HG02970 (cell line): ENCODE measurements around the gene RHOT2.

Experiments
- ATAC-seq: cut with Tn5 transposase; IDR thresholded peaks from one replicate; pipeline ENCODE4 v1.9.1; 2021; ENCODE audit warnings: mild to moderate bottlenecking, moderate library complexity, moderate number of reproducible peaks; ENCODE audit not compliant: unreplicated experiment, low FRiP score

The RHOT2 gene

GRCh38 chr16:631808-632358 lies 36.0 kb upstream of the RHOT2 start:
- no peak for ATAC-seq

DNA sequence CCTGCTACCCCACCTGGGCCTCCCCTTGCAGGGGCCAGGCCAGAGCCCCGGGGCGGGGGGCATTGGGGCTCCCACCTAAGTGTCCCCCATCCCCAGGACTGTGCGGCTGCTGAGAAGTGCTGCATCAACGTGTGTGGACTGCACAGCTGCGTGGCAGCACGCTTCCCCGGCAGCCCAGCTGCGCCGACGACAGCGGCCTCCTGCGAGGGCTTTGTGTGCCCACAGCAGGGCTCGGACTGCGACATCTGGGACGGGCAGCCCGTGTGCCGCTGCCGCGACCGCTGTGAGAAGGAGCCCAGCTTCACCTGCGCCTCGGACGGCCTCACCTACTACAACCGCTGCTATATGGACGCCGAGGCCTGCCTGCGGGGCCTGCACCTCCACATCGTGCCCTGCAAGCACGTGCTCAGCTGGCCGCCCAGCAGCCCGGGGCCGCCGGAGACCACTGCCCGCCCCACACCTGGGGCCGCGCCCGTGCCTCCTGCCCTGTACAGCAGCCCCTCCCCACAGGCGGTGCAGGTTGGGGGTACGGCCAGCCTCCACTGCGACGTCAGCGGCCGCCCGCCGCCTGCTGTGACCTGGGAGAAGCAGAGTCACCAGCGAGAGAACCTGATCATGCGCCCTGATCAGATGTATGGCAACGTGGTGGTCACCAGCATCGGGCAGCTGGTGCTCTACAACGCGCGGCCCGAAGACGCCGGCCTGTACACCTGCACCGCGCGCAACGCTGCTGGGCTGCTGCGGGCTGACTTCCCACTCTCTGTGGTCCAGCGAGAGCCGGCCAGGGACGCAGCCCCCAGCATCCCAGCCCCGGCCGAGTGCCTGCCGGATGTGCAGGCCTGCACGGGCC lies 35.2 kb upstream of the RHOT2 start:
- ATAC-seq: no peak

- no peak for ATAC-seq
Observed at GRCh38 chr16:633336-634050, 34.4 kb upstream of the RHOT2 start.

GRCh38 chr16:634051-634670 lies 33.8 kb upstream of the RHOT2 start:
- ATAC-seq: no peak

DNA sequence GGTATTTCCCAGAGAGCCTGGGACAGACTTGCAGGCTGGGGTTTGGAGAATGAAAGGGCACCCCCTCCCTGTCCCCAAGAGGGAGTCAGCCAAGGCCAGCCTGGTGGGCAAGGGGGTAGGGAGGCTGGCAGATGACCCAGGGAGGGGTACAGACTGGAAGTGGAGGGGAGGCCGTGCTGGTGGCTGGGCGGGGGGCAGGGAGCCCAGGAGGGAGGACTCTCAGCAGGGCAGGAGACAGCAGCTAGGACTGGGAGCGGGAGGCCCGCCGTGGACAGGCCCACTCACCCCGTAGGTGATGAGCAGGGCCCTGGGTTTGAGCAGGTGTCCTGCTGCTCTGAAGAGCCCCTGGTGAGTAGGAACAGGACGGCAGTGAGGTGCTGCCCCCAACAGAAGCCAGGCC lies 32.9 kb upstream of the RHOT2 start:
- ATAC-seq: no peak

DNA sequence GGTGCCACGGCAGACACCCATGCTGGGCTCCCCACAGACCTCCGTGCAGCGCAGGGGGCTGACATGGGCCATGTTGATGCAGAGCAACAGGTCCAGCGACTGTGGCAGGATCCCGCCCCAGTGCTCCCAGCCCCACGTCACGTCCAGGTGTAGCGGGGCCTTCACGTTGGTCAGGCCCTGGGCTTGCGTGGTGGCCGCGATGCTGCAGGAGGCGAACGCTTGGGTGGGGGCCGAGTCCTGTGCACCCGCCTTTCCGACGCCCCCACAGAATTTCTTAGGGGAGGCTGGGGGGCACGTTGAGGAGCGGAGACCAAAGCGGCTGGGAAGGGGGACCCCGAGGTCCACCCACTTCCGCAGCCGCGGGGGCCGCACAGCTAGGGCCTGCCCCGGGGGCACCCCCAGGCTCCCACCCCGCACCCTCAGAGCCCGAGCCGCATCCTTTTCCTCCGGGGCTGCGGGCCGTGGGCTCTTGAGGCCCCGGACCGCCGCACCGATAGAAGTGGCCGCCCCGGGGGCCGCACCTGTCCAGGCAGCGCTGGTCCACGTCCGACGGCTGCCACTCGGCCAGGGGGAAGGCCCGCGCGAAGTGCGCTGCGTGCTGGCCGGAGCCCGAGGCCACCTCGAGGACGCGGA lies 32.2 kb upstream of the RHOT2 start:
- ATAC-seq: no peak

DNA sequence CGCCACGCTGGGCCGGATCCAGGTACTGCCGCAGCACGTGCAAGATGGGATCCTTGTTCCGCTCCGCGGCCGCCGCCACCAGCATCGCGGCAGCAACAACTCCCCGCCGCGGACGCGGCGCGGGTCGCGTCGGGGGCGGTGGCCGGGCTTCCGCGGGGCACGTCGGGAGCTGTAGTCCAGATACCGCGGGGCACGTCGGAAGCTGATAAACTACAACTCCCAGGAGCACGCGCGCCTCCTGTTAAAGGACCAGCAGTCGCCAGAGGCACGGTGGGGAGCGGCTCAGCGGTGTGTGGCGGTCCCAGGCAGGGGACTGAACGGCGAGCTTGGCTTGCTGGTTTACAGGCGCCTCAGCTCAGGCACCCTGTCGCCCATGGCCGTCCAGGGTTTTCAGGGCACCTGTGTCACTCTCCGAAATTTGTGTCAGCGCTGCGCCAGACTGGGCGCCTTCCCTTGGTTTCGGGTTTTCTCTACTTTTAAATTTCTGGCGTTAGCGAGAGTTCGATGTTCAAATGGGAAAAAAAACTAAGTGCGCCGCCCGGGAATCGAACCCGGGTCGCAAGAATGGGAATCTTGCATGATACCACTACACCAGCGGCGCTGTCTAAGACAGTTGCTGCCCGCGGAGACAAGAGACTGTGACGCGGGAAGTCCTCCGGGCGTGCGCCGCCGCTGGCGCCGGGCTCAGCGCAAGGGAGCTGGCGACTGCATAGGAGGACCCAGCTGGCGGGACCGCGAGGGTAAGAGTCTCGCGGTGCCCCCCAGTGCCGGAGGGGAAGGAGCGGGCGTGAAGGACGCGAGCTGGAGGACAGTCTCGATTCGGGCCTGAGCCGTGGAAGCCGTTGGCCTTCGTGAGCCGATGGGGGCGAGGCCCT lies 31.5 kb upstream of the RHOT2 start, which contains the start of gene METTL26:
METTL26 (minus strand) TSS at position 100 of the 875 bp plus-strand sequence; CDS start at position 85, 15 bp downstream.
- peak; percentile 64 for ATAC-seq

- no peak for ATAC-seq
Observed at GRCh38 chr16:637081-638018, 30.6 kb upstream of the RHOT2 start.

- no peak for ATAC-seq
Observed at GRCh38 chr16:638034-638543, 29.8 kb upstream of the RHOT2 start.

DNA sequence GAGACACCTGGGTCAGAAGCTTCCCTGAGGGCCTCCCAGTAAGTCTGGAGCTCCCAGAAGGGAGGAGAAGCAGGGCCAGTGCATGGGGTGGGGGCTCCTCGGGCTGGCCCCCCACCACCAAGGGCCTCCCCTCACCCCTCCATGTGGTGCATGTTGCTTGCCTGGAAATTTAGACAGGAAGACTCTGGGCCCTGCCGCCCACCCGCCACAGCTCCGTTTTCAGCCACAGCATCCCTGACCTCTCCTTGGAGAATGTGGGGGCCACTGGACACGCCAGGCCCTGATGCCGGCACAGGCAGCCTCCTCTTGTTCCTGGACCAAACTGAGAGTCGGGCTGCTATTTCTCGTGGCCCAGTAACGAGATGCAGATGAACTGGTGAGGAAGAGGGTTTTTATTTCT lies 29.1 kb upstream of the RHOT2 start:
- ATAC-seq: no peak

- ATAC-seq: no peak
Observed at GRCh38 chr16:640614-641013, 27.3 kb upstream of the RHOT2 start.

DNA sequence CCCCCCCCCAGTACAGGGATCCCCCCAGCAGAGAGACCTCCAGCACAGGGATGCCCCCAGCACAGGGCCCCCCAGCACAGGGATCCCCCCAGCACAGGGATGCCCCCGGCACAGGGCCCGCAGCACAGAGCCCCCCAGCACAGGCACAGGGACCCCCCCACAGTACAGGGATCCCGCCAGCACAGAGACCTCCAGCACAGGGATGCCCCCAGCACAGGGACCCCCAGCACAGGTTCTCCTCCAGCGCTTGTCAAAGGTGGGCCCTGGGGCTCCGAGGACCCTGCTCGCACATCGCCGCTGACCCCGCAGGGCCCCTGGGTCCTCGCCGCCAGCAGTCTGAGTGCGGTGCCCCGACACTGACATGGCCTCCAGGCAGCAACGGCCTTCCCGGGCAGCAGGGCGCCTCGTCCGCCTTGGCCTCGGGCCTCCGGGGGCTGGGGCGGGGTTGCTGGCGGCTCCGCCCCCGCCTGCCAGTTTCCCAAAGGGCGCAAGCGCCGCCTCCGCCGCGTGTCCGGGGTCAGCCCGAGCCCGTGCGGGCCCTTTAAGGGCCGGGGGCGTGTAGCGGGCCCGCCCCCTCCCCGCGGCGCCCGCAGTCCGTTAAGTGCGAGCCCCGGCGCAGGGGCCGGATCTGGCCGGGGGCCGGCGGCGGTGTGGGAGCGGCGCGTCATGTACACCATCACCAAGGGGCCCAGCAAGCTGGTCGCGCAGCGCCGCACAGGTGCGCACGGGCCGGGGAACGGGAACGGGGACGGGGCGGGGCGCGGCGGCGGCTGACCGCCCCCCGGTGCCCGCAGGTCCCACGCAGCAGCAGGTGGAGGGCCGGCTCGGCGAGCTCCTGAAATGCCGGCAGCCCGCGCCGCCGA lies 26.4 kb upstream of the RHOT2 start, which contains the start of gene MCRIP2:
MCRIP2 (plus strand) TSS at position 503 of the 863 bp plus-strand sequence; CDS start at position 667, 164 bp downstream.
- ATAC-seq: peak; percentile 48

DNA sequence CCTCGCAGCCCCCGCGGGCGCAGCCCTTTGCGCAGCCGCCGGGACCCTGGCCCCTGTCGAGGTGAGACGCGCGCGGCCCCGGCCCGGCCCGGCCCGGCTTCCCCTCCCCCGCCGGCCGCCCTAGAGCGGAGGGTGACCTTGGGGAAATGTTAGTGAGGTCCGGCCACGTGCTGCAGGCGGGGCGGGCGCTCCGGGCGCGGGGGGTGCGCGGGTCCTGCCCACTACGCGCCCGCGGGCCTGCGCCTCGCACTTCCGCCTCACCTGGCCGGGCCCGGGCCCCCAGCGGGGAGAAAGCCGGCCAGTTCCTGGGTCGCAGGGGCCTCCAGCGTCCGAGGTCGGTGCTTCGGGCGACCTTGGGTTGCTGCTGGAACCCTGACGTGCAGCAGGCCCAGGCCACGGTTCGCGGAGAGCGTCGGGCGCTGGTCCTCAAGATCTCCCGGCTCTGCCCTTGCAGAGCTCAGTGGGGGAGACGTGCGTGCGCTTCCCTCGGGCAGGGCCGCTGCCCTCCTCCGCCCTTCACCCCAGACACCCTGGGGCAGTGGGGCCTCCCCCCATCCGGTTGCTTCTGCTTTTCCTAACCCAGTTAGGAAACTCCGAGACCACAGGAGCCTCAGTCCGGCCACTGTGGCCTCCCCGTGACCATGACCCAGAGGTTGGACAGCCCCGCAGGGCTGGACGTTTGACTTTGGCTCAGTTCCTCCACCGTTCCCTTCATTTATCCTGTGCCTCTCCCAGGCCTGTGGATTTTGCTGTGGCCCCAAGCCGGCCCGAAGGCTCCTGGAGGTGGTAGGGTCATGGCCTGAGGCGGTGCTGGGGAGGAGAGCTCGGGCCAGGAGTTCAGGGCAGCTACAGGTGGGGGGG lies 25.5 kb upstream of the RHOT2 start:
- peak; percentile 38 for ATAC-seq

- ATAC-seq: no peak
Observed at GRCh38 chr16:643050-643368, 24.9 kb upstream of the RHOT2 start.

DNA sequence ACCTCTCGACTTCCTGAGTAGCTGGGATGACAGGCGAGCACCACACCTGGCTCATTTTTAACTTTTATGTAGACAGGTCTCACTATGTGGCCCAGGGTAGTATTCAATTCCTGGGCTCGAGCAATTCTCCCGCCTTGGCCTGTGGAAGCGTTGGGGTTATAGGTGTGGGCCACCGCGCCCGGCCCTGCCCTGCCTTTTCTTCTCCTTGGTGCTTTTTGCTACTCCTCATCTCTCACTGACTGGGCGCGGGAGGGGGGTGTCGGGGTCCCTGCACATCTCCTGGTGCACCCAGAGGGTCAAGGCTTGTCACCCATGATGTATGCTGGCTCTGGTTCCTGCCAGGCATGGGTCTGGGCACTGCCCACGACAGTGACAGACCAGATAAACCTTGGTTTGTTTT lies 23.4 kb upstream of the RHOT2 start:
- no peak for ATAC-seq

- no peak for ATAC-seq
Observed at GRCh38 chr16:645852-646678, 21.9 kb upstream of the RHOT2 start.
